GM12873 (cell line): Measurements from ENCODE around the gene FAT2.

Experiments
- TF ChIP-seq, protein P1 (sequence below): IDR thresholded peaks from 2 replicates; pipeline ENCODE4 v1.5.1; 2012; ENCODE audit warnings: low read depth, mild to moderate bottlenecking, moderate library complexity, low read length, control low read depth; ENCODE audit not compliant: insufficient read depth; ENCODE audit errors: missing control alignments

FAT2 gene

GRCh38 chr5:151578326-151579025 is 12.7 kb downstream of the FAT2 start:
- TF ChIP-seq, protein P1, sequence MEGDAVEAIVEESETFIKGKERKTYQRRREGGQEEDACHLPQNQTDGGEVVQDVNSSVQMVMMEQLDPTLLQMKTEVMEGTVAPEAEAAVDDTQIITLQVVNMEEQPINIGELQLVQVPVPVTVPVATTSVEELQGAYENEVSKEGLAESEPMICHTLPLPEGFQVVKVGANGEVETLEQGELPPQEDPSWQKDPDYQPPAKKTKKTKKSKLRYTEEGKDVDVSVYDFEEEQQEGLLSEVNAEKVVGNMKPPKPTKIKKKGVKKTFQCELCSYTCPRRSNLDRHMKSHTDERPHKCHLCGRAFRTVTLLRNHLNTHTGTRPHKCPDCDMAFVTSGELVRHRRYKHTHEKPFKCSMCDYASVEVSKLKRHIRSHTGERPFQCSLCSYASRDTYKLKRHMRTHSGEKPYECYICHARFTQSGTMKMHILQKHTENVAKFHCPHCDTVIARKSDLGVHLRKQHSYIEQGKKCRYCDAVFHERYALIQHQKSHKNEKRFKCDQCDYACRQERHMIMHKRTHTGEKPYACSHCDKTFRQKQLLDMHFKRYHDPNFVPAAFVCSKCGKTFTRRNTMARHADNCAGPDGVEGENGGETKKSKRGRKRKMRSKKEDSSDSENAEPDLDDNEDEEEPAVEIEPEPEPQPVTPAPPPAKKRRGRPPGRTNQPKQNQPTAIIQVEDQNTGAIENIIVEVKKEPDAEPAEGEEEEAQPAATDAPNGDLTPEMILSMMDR, result no peak

DNA sequence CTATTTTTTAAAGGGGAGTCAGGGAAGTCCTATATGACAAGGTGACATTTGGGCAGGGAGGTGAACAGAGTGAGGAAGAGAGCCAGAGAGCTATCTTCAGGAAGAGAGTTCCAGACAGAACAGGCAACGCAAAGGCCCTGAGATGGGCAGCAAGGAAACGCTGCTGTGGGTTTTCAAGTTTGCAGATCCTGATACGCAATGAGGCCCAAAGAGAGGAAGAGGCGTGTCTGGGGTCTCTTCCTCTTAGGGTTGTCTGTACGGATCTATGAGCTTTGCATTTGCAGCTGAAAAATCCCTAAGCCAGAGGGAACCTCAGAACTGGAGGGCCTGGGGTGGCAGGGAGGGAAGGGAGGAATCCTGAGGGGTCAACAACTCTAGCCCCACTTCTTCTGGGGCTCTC is 13.6 kb downstream of the FAT2 start:
- TF ChIP-seq, protein P1, result no peak

DNA sequence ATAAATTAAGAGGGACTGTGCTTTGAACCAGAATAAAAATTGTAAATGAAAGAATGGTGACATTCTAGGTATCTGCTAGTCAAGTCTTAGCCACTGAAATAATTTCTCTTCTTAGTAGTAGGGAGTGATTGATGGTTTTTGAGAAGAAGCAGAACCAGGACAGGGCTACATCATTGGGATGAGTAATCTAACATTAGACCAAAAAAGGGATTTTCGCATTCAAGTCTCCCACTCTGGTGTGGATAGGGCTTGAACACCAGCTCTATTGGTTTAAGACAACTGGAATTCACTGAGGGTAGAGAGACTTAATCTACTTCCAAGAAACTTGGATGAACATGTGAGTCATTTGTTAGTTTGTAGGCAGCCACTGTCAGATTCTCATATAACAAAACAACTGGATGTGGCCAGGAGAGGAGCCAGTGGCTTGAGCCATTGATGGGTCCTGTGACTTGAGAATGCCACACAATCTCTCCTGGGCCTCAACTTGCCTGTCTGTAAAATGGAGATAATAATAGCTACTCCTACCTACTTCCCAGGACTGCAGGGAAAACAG is 16.6 kb downstream of the FAT2 start:
- TF ChIP-seq, protein P1, result no peak

DNA sequence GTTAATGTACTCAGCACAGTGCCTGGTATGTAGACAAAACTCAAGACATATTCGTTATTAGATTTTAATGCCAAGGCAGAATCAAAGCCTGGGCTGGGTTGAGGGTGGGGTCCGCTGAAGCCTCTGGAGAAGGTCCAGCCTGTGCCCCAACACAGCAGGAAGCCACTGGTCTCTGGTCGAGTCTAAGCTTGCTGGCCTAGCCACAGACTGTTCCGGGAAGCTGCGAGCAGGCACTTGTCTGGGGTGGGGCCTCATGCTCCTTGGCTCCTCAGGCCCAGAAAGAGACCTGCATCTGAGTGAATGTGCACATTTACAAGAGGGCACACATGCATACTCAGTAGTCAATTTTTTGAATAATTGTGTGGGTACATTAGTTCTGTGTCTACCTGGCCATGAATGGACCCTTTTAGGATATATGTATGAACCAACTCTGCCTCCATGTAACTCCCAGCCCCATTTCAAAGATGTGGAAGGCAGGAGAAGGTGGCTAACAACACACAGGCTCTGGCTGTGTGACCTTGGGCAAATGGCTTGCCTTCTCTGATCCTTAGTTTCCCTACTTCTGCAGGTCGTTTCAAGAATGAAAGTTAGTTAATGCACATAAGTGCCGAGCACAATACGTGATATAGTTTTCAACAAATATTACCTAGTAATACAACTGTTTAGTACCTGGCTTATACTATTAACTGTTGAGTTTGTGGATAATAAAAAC is 18.3 kb downstream of the FAT2 start:
- TF ChIP-seq, protein P1, result no peak

DNA sequence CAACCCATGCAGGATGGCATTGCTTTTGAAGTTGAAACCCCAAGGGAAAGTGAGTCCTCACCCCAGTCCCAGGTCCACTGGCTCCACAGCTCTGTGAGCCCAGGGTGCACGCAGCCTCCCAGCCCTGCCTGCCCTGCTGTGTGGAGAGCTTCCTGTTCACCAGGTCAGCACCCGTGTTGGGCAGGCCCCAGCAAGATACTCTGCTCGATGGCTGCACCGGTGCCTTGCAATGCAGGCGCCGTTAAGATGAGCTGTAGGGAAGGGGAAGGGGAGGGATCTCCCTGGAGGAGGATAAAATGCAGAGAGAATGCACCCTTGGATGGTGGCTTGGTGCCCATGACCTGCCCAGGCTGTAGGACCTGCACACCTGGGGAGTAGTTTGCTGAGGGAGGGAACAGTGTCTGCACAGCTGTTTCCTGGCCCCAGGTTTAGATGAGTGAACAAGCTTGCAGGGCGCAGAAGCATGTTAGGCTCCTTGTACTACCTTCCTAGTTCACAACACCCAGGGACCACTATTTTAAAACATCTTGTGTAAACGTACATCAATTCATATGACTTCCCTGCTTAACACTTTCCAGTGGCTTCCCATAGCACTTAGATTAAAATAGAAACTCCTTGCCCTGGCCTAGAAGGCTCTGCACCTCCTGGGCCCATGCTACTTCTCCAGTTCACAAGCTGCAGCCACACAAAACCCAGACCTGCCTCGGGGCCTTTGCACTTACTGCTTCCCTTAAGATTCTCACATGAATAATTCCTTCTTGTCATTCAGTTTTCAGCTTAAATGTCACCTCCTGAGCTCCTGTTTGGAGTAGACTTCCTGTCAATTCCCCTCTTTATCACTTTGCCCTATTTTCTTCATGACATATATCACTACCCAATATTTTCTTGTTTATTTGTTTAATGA is 19.6 kb downstream of the FAT2 start:
- TF ChIP-seq, protein P1, result no peak

GRCh38 chr5:151570512-151571269 is 20.4 kb downstream of the FAT2 start:
- TF ChIP-seq, protein P1, result no peak
